BJ (cell line): ENCODE results near the gene MTCL3.

Experiments
- CTCF ChIA-PET: fragments of 350-600 bp; formaldehyde crosslinking; extraction: SDS; loops from one replicate; lab custom pipeline; 2021; ENCODE audit warnings: antibody characterized with exemption, inconsistent platforms; lab: Yijun Ruan, JAX
- POLR2A ChIA-PET: fragments of 300-600 bp; sonication (Branson Sonifier 250); formaldehyde crosslinking; extraction: SDS; loops from one replicate; lab custom pipeline; 2021; ENCODE audit warnings: antibody characterized with exemption; lab: Charles Lee
- DNase-seq: peaks from one replicate; pipeline ENCODE4 v3.0.0-alpha.2; 2011; ENCODE audit warnings: low read depth
- H3K27me3 ChIP-seq: 2 replicates; pipeline ENCODE4 v1.6.0; 2011; ENCODE audit warnings: low read length; ENCODE audit not compliant: control insufficient read depth, insufficient read depth
- H3K36me3 ChIP-seq: 2 replicates; pipeline ENCODE4 v1.5.1; 2011; ENCODE audit warnings: low read length; ENCODE audit not compliant: control insufficient read depth, insufficient read depth
- H3K4me3 ChIP-seq: 2 replicates; pipeline ENCODE4 v1.5.1; 2011; ENCODE audit warnings: low read depth, mild to moderate bottlenecking, control low read depth, low read length
- CTCF ChIP-seq: IDR thresholded peaks from 2 replicates; pipeline ENCODE4 v1.5.1; 2011; ENCODE audit warnings: low read depth, mild to moderate bottlenecking, control low read depth, inconsistent platforms, low read length, moderate library complexity; ENCODE audit not compliant: insufficient read depth

The MTCL3 gene

GRCh38 chr6:127518710-127519468, at the start of gene MTCL3:
Gene MTCL3, minus strand, starts transcription at chr6:127519335.
- TF ChIP-seq CTCF = no peak
- Histone ChIP-seq H3K36me3 (no peaks in the 10 kb centered on the region), H3K4me3 (peak within 1 kb of the TSS; percentile 2; the same call in 1 of the 2 replicates), H3K27me3 (peaks cover 3% of the 10 kb centered on the region; the same call in 1 of the 2 replicates)
- ChIA-PET CTCF (interaction anchor here (1.3 to 1.7 kb wide), 4 partner anchors 10 to 217 kb away, joined by 3 to 4 read pairs (median 3); partner anchors contain the start of gene KIAA0408), POLR2A (no interaction called here)
- no peak for DNase-seq

- Histone ChIP-seq H3K27me3 (no peaks in the 10 kb centered on the region), H3K4me3 (no peak overlapping the region), H3K36me3 (no peaks in the 10 kb centered on the region)
- DNase-seq = no peak
- POLR2A ChIA-PET = no interaction called here
- CTCF ChIA-PET = interaction anchor here (1.3 kb wide), 1 partner anchor 301 kb away, joined by 4 read pairs; the partner anchor contains the start of gene RNF146
- TF ChIP-seq CTCF = no peak
Measured at GRCh38 chr6:127567476-127567875, 48.3 kb upstream of the MTCL3 start.

GRCh38 chr6:127566651-127567050, 47.5 kb upstream of the MTCL3 start:
- no peaks in the 10 kb centered on the region for H3K27me3 ChIP-seq
- H3K4me3 ChIP-seq = no peak overlapping the region
- ChIA-PET CTCF (interaction anchor here (1.0 to 1.3 kb wide), 2 partner anchors 28 to 300 kb away, joined by 3 to 4 read pairs; partner anchors contain the start of gene RNF146), POLR2A (no interaction called here)
- no peak for TF ChIP-seq CTCF
- DNase-seq = no peak
- no peaks in the 10 kb centered on the region for H3K36me3 ChIP-seq

- Histone ChIP-seq H3K4me3 (no peak overlapping the region), H3K36me3 (no peaks in the 10 kb centered on the region), H3K27me3 (no peaks in the 10 kb centered on the region)
- no peak for DNase-seq
- no peak for TF ChIP-seq CTCF
- POLR2A ChIA-PET = no interaction called here
- CTCF ChIA-PET = interaction anchor here (0.6 to 1.0 kb wide), 2 partner anchors 12 to 27 kb away, joined by 3 to 4 read pairs; no protein-coding TSS in a partner anchor
Measured at GRCh38 chr6:127566119-127566518, 47.0 kb upstream of the MTCL3 start.

GRCh38 chr6:127564761-127565160, 45.6 kb upstream of the MTCL3 start:
- no peaks in the 10 kb centered on the region for H3K27me3 ChIP-seq
- POLR2A ChIA-PET = no interaction called here
- TF ChIP-seq CTCF = no peak
- no peak overlapping the region for H3K4me3 ChIP-seq
- CTCF ChIA-PET = interaction anchor here (1.2 kb wide), 1 partner anchor 25 kb away, joined by 3 read pairs; no protein-coding TSS in a partner anchor
- H3K36me3 ChIP-seq = no peaks in the 10 kb centered on the region
- no peak for DNase-seq
